ENCODE measurements around the gene ENOX1. TPM values are rescaled to one million over a fixed set of nuclear protein-coding genes. Genes with fewer than 3 reads are reported as not detected.
A peak's percentile ranks its signal among the peaks of the same experiment; 100 is the strongest.

ENOX1 gene
- polyA plus RNA-seq, 2 of the 4 experiments (the other 2 are of a cell fraction): 0.28 to 0.41 TPM

- TF ChIP-seq RAD21 (conservative IDR thresholded peaks at IDR 0.05 in 1 of 2, IDR thresholded peaks at IDR 0.05 in 1 of 2) (no peak), FOSB (CRISPR knock-in tag; IDR thresholded peaks at IDR 0.05) (no peak), HOXB5 (CRISPR knock-in tag; IDR thresholded peaks at IDR 0.05) (no peak), CTCF (IDR thresholded peaks at IDR 0.05) (no peak), KDM5A (IDR thresholded peaks at IDR 0.05) (no peak)
These were observed 492.8 kb downstream of the ENOX1 start (continued) for GRCh38 chr13:43293986-43294385.

DNA sequence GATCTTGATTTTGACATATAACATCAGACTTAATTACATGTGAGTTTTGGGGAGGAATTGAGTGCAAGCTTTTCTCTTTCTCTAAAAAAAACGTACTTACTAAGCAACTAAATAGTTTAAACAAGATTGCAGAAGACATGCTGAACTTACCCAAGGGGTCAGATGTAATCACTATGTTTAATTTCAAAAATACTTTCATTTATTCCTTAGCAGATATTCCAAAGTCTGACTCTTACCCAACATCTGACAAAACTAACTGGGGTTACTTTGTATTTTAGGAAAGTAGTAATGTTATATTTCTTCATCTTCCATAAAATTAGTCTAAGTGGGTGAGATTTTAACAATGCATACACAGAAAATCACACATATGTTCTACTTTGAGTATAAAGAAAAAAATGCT is 493.2 kb downstream of the ENOX1 start:
- no peak overlapping the region for H3K4me2 ChIP-seq
- no peaks in the 10 kb centered on the region for H3K4me1 ChIP-seq
- H3K27ac ChIP-seq: no peak overlapping the region
- ChIA-PET POLR2A (no interaction called here), CTCF (no interaction called here)
- no peaks in the 10 kb centered on the region for H3K9me3 ChIP-seq
- FAIRE-seq (no peak), DNase-seq (ENCODE audit: low read depth in 1 of 2, low spot score in 1 of 2) (no peak), ATAC-seq (no peak)
- no peak for TF ChIP-seq USF2 (IDR thresholded peaks at IDR 0.05)
- no peak for TF ChIP-seq NR3C1 (IDR thresholded peaks at IDR 0.05)
- no peak for TF ChIP-seq CBX8 (IDR thresholded peaks at IDR 0.05)
- WGBS (ENCODE audit: missing lambda C conversion rate): 33% methylated on average over 1 of the region's 1 CpG
- no peak overlapping the region for H3K4me3 ChIP-seq

- no peak for DNase-seq (ENCODE audit: low read depth in 1 of 2, low spot score in 1 of 2)
- no peaks in the 10 kb centered on the region for H3K9me3 ChIP-seq
- ChIA-PET POLR2A (no interaction called here), CTCF (no interaction called here)
- WGBS (ENCODE audit: missing lambda C conversion rate): 42% methylated on average over 2 of the region's 2 CpGs
- no peak overlapping the region for H3K27ac ChIP-seq
- no peak for FAIRE-seq
- no peaks in the 10 kb centered on the region for H3K4me1 ChIP-seq
- no peak overlapping the region for H3K4me3 ChIP-seq
- TF ChIP-seq JUNB (IDR thresholded peaks at IDR 0.05) (no peak), HOXB5 (CRISPR knock-in tag; IDR thresholded peaks at IDR 0.05) (no peak), EHF (CRISPR knock-in tag; IDR thresholded peaks at IDR 0.05) (no peak), HES2 (IDR thresholded peaks at IDR 0.05) (no peak), RCOR1 (IDR thresholded peaks at IDR 0.05; ENCODE audit: low read depth, low read length) (no peak), HEYL (CRISPR knock-in tag; IDR thresholded peaks at IDR 0.05) (no peak)
- TF ChIP-seq, protein P1, sequence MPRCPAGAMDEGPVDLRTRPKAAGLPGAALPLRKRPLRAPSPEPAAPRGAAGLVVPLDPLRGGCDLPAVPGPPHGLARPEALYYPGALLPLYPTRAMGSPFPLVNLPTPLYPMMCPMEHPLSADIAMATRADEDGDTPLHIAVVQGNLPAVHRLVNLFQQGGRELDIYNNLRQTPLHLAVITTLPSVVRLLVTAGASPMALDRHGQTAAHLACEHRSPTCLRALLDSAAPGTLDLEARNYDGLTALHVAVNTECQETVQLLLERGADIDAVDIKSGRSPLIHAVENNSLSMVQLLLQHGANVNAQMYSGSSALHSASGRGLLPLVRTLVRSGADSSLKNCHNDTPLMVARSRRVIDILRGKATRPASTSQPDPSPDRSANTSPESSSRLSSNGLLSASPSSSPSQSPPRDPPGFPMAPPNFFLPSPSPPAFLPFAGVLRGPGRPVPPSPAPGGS (IDR thresholded peaks at IDR 0.05): no peak
- no peak for ATAC-seq
- H3K4me2 ChIP-seq: no peak overlapping the region
These were observed 493.8 kb downstream of the ENOX1 start for GRCh38 chr13:43293008-43293407.

GRCh38 chr13:43291287-43292060 is 495.3 kb downstream of the ENOX1 start:
- WGBS (ENCODE audit: missing lambda C conversion rate): 69% methylated on average over 5 of the region's 5 CpGs
- no peak for FAIRE-seq
- CTCF ChIA-PET: no interaction called here

More at GRCh38 chr13:43291287-43292060, 495.3 kb downstream of the ENOX1 start:
- Histone ChIP-seq H3K9me3 (no peaks in the 10 kb centered on the region), H3K27ac (no peak overlapping the region), H3K4me3 (no peak overlapping the region), H3K4me1 (no peaks in the 10 kb centered on the region), H3K4me2 (no peak overlapping the region)
- ATAC-seq (no peak), DNase-seq (ENCODE audit: low read depth in 1 of 2, low spot score in 1 of 2) (no peak)
- TF ChIP-seq MAFK (IDR thresholded peaks at IDR 0.05; ENCODE audit: partially characterized antibody): peak; percentile 72
- TF ChIP-seq RAD21 (conservative IDR thresholded peaks at IDR 0.05 in 1 of 2, IDR thresholded peaks at IDR 0.05 in 1 of 2): no peak
- POLR2A ChIA-PET: no interaction called here
